ENCODE measurements around the gene DCN.

GRCh38 chr12:91099836-91100235 lies 82.8 kb downstream of the DCN start:
- no peak for TF ChIP-seq CTCF (conservative IDR thresholded peaks at IDR 0.05)
- no peak for TF ChIP-seq ZFX (IDR thresholded peaks at IDR 0.05)
